Stimulated activated CD4-positive, alpha-beta T cell treated with anti-CD3 and anti-CD28 coated beads, TNF-alpha, amount 100 ng/mL, for 24 hours (primary cell): Measurements from ENCODE around the gene CD177.
"Not testable (repeated sequence)": the region's sequence is repeated elsewhere in the genome, so short reads cannot be mapped to it uniquely, and the experiment has no call there.

ENCODE experiments used
- DNase-seq, 3 experiments: peaks; one replicate each; pipeline ENCODE4 v3.0.0-alpha.2; 2020; ENCODE audit warnings: low read depth in 3 of 3

CD177 gene

GRCh38 chr19:43353606-43354304, at the start of gene CD177:
CD177 (plus strand) TSS chr19:43353686; CDS start chr19:43353715, 29 bp downstream.
- DNase-seq = no peak

- DNase-seq = no peak
Measured at GRCh38 chr19:43305642-43306041, 47.8 kb upstream of the CD177 start.

- DNase-seq = no peak
Measured at GRCh38 chr19:43306097-43306496, 47.4 kb upstream of the CD177 start.

GRCh38 chr19:43308244-43308815, 45.2 kb upstream of the CD177 start:
- no peak for DNase-seq

- no peak for DNase-seq
Measured at GRCh38 chr19:43309466-43309865, 44.0 kb upstream of the CD177 start.

- no peak for DNase-seq
Measured at GRCh38 chr19:43310221-43310620, 43.3 kb upstream of the CD177 start.

GRCh38 chr19:43311256-43311655, 42.2 kb upstream of the CD177 start:
- DNase-seq = no peak

- DNase-seq = no peak
Measured at GRCh38 chr19:43311706-43312105, 41.8 kb upstream of the CD177 start.

GRCh38 chr19:43313711-43314495, 39.6 kb upstream of the CD177 start:
- DNase-seq = no peak

- DNase-seq = no peak
Measured at GRCh38 chr19:43315851-43316250, 37.6 kb upstream of the CD177 start.

- no peak for DNase-seq
Measured at GRCh38 chr19:43316591-43317319, 36.7 kb upstream of the CD177 start.

GRCh38 chr19:43318203-43318602, 35.3 kb upstream of the CD177 start:
- DNase-seq = no peak

- DNase-seq = no peak
Measured at GRCh38 chr19:43318796-43319314, 34.6 kb upstream of the CD177 start.

GRCh38 chr19:43320546-43320945, 32.9 kb upstream of the CD177 start:
- no peak for DNase-seq

GRCh38 chr19:43326761-43327160, 26.7 kb upstream of the CD177 start:
- not testable (repeated sequence) for DNase-seq

- not testable (repeated sequence) for DNase-seq
Measured at GRCh38 chr19:43328561-43328960, 24.9 kb upstream of the CD177 start.

GRCh38 chr19:43329049-43329448, 24.4 kb upstream of the CD177 start:
- DNase-seq = not testable (repeated sequence)

GRCh38 chr19:43329989-43330388, 23.5 kb upstream of the CD177 start:
- no peak for DNase-seq

GRCh38 chr19:43330726-43331434, 22.6 kb upstream of the CD177 start:
- DNase-seq = no peak

GRCh38 chr19:43331435-43332010, 22.0 kb upstream of the CD177 start:
- no peak for DNase-seq
